GM21367 (cell line): ENCODE results near the gene FEN1.

Source experiments
- ATAC-seq: cut with Tn5 transposase; IDR thresholded peaks from one replicate; pipeline ENCODE4 v1.9.1; 2021; ENCODE audit not compliant: unreplicated experiment

FEN1 gene

DNA sequence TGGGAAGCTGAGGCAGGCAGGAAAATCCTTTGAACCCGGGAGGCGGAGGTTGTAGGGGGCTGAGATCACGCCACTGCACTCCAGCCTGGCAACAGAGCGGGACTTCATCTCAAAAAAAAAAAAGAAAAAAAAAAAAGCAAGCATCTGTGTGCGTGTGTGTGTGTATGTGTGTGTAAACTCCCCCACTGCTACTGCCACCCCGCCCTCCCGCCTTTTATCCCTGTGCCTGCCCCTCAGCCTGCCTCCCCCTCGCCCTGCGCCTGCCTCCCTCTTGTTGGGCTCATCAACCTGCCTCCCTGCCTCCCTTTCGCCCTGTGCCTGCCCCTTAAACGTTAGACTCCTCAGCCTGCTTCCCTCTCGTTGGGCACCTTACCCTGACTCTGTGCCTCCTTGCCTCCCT is 18.3 kb upstream of the FEN1 start:
- ATAC-seq = no peak

DNA sequence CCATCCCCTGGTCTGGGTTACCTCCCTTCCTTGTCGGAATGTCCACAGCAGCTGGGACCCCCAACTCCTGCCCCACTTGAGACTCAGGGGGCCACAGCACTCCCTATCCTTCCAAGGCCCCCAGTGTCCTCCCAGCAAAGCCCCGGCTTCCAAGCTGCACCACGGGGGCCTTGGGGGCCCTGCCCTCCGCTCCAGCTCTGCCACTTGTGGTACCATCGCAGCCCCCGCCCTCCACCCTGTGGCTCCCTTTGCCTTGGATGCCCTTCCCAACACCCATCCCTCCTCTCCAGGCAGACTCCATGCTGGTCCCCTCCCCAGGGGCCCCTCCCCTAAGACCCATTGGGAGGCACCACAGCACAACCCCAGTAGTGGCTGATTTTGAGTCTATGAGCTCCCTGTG is 17.6 kb upstream of the FEN1 start:
- ATAC-seq = no peak

DNA sequence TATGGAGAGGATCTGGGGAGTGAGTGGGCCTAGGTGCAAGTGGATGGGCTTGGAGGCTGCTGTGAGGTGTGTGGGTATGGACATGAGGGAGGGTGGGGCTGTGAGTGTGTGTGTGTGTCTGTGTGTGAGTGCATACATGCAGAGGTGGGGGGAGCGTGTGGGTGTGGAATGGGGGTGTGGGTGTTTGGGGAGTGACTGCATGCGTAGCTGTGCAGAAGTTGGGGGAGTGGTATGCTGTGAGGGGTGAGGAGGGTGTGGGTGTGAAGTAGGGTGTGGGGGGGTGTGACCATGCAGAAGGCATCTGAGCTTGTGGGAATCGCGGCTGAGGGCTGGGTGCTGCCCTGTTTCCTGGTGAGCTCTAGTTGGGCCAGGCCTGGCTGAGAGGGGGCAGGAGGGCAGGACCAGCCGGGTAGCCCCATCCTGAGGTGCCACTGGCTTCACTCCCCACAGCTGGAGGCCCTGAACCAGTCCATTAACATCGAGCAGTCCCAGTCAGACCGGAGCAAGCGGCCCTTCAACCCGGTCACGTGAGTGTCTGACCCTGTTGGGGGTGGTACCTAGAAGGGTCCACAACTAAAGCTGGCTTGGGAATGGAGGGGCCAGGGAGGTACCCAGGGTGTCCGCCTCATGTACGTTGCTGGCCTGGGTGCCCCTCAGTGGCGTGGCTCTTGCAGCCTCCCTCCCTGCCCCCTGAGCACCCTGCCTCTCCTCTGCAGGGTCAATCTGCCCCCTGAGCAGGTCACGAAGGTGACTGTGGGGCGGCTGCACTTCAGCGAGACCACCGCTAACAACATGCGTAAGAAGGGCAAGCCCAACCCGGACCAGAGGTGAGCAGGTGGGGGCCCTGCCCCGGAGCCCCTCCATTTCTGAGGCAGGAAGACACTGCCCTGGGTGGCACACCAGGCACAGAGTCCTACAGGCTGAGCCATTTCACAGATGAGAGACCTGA is 16.8 kb upstream of the FEN1 start:
- no peak for ATAC-seq

DNA sequence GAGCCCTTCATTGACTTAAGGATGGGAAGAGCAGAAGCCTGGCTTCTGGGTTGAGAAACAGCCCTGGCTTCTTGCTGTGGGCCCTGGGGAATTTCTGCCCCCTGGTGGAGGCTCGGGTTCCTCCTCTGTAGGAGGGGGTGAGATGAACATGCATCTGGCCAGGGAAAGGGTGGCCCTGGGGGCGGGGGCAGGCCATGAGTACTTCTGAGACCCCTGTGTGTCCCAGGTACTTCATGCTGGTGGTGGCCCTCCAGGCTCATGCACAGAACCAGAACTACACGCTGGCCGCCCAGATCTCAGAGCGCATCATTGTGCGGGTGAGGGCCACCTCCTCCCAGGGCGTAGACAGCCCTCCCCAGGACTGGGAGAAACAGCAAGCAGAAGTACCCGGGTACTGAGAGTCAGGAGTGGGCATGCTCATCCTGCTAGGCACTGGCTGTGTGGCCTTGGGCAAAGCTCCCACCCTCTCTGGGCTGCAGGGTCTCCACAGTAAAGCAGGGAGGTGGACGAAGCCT is 16.1 kb upstream of the FEN1 start:
- no peak for ATAC-seq

DNA sequence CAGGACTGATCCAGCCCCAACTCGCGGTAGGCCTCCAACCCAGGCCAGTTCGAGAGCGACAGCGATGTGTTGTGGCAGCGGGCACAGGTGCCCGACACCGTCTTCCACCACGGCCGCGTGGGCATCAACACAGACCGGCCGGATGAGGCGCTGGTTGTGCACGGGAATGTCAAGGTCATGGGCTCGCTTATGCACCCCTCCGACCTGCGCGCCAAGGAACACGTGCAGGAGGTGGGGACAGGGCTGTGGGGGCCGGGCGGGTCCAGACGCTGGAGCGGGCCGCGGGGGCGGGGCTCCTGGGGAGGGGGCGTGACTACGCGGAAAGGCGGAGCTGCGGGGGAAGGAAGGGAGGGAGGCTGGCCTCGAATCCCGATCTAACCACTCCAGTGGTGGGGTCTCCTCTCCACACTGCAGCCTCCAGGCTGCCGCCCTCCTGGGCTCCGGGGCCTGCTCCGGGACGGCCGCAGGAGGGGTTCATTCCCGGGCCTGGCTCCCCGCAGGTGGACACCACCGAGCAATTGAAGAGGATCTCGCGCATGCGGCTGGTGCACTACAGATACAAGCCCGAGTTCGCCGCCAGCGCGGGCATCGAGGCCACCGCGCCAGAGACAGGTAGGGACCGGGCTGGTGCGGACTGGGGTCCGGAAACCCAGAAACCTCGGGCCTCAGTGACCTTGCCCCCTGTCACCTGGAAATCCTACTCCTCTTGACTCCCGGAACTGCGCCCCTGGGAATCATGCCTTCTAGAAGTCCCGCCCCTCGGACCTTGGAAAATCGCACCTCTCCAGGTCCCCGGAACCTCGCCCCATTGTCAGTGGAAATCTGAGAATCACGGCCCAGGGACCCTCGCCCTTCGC is 15.2 kb upstream of the FEN1 start:
- no peak for ATAC-seq

DNA sequence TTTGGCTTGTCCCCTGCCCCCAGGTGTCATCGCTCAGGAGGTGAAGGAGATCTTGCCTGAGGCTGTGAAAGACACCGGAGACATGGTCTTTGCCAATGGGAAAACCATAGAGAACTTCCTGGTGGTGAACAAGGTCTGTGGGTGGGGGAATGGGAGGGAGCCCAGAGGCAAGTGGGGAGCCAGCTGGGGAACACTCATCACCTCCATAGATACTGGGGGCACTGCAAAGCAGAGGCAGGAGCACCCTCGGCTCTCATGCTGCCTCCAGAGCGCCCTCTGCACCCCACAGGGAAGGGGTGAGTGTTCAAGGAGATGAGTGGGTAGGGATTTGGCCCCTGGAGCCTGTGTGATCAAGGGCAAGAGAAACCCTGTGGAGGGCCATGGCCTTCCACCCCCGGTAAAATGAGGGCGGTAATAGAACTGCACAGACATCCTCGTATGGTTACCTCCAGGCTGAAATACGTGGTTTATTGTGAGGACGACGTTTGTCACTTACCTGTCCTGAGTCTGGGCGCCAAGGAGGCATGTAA is 14.3 kb upstream of the FEN1 start:
- no peak for ATAC-seq

DNA sequence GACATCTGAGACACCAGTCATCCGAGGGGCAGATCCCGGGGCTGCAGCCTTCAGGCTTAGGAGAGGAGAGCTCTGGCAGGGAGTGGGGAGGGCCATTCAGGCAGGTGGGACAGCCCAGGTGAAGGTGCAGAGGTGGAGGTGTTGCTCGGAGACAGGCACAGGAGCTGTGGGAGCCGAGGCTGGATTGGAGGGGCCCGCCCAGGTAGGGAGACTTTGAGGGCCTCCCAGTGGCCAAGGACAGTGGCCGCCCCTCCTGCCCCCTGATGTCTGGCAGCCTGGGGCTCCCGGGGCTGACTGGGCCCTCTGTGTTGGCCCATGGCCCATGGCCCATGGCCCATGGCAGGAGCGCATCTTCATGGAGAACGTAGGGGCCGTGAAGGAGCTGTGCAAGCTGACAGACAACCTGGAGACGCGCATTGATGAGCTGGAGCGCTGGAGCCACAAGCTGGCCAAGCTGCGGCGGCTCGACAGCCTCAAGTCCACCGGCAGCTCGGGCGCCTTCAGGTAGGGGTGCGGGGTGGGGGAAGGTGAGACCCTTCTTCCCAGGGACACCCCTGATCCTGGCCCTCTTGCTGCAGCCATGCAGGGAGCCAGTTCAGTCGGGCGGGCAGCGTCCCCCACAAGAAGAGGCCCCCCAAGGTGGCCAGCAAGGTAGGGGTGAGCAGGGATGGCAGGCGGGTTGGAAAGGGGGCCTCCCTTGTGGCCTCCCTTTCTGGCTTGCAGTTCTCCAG is 13.6 kb upstream of the FEN1 start:
- no peak for ATAC-seq

DNA sequence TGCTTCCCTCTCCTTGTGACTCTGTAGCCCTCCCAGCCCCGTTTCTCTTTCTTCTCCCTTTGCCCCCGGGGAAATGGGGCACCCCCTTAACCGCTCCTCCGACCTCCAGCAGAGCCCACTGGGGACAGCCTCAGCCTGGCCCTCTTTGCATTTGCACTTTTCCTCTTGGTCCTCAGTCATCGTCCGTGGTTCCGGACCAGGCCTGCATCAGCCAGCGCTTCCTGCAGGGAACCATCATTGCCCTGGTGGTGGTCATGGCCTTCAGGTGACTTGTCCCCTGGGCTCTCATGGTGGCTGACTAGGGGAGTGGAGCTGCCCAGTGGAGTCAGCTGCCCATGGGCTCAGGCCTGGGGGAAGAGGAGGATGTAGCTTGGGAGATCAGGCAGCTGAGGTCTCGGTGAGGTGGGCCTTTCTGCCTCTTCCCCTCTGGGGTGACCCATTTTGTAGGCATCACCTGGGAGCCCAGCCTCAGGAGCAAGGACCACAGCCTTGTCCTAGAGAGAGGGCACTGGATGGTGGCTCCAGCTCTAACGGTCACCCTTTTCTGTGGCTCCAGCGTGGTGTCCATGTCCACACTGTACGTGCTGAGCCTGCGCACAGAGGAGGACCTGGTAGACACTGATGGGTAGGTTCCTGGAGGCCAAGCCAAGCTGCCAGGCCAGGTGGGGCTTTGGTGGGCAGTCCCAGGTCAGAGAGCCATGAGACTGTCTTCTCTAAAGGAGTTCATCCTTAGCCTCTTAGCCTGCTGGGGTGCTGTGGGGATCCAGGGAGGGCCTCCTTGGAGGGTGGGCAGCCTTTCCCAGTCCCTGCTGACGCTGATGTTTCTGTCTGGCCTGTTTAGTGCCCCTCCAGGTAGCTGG is 12.8 kb upstream of the FEN1 start:
- no peak for ATAC-seq

DNA sequence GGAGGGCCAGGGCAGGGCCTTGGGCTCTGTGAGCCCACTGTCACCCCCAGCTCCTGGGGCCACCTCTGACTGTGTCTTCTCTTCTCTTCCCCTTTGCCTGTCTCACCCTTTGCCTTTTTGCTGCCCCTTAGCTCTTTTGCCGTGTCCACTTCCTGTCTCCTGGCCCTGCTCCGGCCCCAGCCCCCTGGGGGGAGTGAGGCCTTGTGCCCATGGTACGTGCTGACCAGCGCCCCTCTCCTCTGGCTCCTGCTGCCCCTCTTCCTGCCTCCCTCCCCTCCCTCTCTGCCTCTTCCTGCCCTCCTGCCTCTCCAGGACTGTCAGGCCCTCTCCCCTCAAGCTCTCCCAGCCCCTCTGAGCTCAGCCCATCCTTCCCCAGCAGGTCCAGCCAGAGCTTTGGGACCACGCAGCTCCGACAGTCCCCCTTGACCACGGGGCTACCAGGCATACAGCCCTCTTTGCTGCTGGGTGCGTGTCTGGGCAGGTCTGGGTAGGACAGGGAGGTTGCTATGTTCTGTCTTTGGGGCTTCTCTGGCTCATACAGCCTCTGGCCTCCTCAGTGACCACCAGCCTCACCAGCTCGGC is 12.0 kb upstream of the FEN1 start:
- ATAC-seq = no peak

DNA sequence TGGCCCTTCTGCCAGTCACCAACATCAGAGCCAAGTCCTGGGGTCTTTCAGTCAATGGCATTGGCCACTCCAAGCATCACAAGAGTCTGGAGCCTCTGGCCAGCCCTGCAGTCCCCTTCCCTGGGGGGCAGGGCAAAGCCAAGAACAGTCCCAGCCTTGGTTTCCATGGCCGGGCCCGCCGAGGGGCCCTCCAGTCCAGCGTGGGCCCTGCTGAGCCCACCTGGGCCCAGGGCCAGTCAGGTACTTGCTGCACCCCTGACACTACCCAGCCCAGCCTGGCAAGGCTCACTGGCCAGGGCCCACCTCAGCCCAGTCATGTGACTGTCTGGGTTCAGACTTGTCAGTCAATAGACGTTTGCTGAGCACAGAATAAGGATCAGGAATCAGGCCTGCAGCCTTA is 11.1 kb upstream of the FEN1 start:
- ATAC-seq = no peak

DNA sequence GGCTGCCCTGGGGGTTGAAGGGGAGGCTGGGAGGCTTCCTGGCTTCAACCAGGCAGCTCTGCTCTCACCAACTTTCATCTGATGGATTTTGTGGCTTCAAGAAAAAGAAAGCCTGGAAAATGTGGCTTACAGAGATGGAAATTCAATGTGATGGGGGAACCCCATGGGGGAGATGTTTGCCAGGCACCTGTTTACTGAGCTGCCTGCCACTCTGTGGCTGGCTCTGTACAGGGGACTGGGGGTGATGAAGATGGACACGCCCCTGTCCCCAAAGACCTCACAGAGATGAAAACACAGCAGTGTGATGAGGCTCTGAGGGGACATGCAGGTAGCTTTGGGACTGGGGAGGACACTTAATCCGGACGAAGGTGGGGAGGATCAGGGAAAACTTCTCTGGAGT is 10.4 kb upstream of the FEN1 start:
- ATAC-seq = no peak

DNA sequence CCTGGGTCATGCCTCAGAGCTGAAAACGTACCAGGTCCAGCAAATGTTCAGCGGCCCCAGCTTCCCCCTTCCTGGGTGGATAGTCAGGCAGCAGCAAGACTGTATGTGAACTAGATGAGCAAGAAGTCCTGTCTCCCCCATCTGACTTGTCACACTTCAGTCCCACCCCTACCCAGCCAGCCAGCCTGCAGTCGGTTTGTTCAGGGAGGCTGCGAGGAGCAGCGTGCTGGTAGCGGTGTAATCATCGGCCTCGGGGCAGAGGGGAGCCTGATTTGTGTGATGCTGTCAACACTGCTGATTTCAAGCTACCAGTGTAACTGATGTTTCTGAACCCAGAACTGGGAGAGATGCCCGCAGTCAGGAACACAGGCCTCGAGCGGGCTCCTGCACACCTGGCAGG is 9.9 kb upstream of the FEN1 start:
- ATAC-seq = no peak

DNA sequence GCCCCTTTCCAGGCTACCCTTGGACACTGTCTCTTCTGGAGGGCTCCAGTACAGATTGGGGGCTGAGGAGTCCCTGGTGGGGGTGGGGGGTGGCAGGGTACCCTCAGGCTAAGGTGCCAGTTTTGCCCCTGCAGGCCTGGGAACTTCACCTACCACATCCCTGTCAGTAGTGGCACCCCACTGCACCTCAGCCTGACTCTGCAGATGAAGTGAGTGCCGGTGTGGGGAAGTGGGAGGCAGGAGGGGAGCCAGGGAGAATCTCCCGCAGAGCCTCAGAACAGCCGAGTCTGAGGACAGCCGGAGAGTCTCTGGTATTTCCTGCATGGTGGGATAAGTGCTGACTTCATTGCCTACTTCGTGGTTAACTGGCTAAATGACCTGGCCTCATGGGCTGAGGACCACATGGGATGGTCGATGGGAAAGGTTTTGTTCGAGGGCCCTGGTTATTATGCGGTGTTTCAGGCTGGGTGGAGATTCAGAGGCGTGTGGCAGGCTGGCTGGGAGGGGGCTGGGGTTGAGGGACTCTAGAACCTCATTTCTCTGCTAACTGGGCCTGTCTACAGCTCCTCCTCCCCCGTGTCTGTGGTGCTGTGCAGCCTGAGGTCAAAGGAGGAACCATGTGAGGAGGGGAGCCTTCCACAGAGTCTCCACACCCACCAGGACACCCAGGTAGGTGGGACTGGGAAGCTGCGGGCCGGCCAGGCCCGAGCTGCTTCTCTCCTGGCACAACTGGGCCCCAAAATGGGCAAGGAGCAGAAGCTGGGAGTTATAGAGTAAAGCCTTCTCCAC is 8.8 kb upstream of the FEN1 start:
- no peak for ATAC-seq

DNA sequence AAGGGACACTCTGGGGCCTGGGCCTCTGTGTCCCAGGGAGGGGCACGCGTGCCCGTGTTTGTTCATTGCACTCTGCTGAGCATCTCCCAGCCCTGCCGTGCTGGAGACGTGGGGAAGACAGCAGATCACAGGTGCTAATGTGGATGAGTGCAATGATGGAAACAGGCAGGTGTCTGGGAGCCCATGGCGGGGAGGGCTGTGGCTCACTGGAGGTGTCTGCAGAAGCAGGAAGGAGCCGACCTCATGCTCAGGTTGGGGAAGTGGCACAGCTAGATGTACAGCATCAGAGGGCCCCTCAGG is 8.3 kb upstream of the FEN1 start:
- ATAC-seq = no peak

DNA sequence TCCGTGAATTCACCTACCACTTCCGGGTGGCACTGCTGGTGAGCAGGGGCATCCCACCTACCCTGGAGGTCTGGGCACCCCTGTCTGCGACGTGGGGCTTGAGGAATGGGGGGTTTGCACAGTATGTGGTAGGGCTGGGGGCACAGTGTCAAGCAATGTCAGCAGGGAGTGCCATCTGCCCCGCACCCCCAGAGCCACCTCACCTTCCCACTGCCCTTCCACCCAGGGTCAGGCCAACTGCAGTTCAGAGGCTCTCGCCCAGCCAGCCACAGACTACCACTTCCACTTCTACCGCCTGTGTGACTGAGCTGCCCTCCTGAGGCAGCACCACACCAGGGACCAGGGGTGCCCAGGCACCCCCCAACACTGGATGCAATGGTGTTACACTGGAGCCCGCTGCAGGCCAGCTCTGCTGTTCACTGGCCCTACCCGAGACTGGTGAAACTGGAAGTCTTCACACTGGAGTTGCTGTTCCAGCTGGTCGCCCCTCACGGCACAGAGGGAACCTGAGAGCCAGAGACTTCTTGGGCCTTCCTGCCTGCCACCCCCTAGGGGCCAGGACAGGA is 6.8 kb upstream of the FEN1 start:
- no peak for ATAC-seq

DNA sequence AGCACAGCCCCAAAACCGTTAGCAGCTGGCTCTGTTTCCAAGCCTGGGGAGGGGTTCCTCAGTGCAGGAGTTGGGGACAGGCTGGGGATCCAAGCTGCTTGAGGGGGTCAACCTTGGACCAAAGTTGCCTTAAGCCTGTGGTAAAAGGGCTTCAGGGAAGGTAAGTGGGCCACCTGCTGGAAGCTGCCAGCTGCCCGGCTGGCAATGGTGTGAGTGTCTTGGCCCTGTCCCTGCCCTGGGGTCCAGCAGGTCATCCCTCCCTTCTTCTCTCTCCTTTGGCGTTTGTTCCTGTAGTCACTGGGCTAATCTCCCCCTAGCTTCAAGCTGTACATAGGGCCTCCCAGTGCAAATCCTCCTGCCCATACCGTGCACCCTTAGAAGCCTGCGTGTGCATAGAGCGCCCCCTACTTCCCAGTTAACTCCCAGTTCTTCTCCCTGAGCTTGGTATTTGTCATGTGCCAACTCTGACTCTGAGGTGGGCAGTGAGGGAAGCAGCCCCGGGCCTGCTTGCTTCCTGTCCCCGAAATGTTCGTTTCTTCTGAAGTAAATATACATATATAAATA is 4.7 kb upstream of the FEN1 start:
- no peak for ATAC-seq

DNA sequence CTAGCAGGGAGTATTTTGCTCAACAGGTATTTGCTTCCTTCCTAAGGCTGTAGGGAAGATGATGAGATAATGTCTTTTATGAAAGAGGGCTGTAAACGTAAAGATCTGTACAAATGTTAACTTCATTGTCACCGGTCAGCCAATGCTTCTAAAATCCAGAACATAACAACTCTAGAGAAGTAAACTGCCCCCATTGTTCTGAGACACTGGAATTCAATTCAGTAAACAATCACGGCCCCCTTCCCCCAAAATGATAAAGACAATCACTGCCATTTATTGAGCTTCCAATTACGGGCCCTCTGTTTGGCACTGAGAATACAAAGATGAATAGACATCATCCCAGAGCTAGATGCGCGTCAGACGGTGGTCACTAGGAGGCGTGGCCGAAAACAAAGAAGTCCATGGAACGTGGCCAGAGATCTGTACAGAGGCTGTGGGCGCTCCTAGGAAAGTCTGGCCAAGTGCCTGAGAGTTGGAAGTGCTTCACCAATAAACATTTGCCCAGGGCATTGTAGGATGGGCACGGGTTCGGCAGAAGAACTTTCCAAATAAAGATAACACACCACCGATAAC is 888 bp upstream of the FEN1 start:
- ATAC-seq = no peak
